ENCODE data around the gene ATP5F1A. TPM values are rescaled to one million over a fixed set of nuclear protein-coding genes. Genes with fewer than 3 reads are reported as not detected.
"Not testable (repeated sequence)": the region's sequence is repeated elsewhere in the genome, so short reads cannot be mapped to it uniquely, and the experiment has no call there.

The ATP5F1A gene
- total RNA-seq, 3 donors from 2014 or later = 357 to 408 (median 391) TPM

DNA sequence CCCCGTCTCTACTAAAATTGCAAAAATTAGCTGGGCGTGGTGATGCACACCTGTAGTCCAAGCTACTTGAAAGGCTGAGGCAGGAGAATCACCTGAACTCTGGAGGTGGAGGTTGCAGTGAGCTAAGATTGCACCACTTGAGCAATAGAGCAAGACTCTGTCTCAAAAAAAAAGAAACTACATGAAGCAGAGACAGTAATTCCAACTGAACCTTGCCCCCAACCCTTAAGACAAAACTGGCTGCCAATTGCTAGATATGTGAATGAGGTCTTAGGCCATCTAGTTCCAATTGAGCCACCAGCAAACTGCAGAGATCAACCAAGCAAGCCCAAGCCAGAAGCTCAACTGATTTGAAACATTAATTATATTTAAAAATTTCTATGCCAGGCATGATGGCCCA lies 32.0 kb upstream of the ATP5F1A start:
- H3K36me3 ChIP-seq = no peaks in the 10 kb centered on the region

GRCh38 chr18:46126625-46127024 lies 28.5 kb upstream of the ATP5F1A start:
- DNase-seq (ENCODE audit: low spot score in 2 of 2); intact Hi-C loops (cut with DNase I; ENCODE audit: low total_unique reads); H3K36me3 ChIP-seq; H3K4me3 ChIP-seq; H3K4me1 ChIP-seq; H3K9me3 ChIP-seq; H3K27me3 ChIP-seq; H3K27ac ChIP-seq: not testable (repeated sequence)

More for the DNA sequence above, 32.0 kb upstream of the ATP5F1A start:
- no peaks in the 10 kb centered on the region for H3K4me1 ChIP-seq
- intact Hi-C loops (cut with DNase I; ENCODE audit: low total_unique reads) = no loop called here
- no peaks in the 10 kb centered on the region for H3K27me3 ChIP-seq
- TF ChIP-seq POLR2A (IDR thresholded peaks at IDR 0.05) = no peak
- no peak for TF ChIP-seq POLR2AphosphoS5 (IDR thresholded peaks at IDR 0.05)
- no peak for TF ChIP-seq CTCF (IDR thresholded peaks at IDR 0.05)
- H3K9me3 ChIP-seq = no peaks in the 10 kb centered on the region
- H3K27ac ChIP-seq = no peak overlapping the region
- DNase-seq (ENCODE audit: low spot score in 2 of 2) = no peak
- no peak overlapping the region for H3K4me3 ChIP-seq

GRCh38 chr18:46113751-46114150 lies 15.7 kb upstream of the ATP5F1A start:
- no peaks in the 10 kb centered on the region for H3K36me3 ChIP-seq

GRCh38 chr18:46110406-46110805 lies 12.3 kb upstream of the ATP5F1A start:
- no peak for DNase-seq (ENCODE audit: low spot score in 2 of 2)

More at GRCh38 chr18:46113751-46114150, 15.7 kb upstream of the ATP5F1A start:
- no peaks in the 10 kb centered on the region for H3K27me3 ChIP-seq
- TF ChIP-seq CTCF (IDR thresholded peaks at IDR 0.05) (no peak), POLR2AphosphoS5 (IDR thresholded peaks at IDR 0.05) (no peak)
- no peak overlapping the region for H3K4me3 ChIP-seq
- no peaks in the 10 kb centered on the region for H3K4me1 ChIP-seq
- intact Hi-C loops (cut with DNase I; ENCODE audit: low total_unique reads) = no loop called here
- H3K9me3 ChIP-seq = no peaks in the 10 kb centered on the region
- no peak for DNase-seq (ENCODE audit: low spot score in 2 of 2)
- H3K27ac ChIP-seq = no peak overlapping the region

DNA sequence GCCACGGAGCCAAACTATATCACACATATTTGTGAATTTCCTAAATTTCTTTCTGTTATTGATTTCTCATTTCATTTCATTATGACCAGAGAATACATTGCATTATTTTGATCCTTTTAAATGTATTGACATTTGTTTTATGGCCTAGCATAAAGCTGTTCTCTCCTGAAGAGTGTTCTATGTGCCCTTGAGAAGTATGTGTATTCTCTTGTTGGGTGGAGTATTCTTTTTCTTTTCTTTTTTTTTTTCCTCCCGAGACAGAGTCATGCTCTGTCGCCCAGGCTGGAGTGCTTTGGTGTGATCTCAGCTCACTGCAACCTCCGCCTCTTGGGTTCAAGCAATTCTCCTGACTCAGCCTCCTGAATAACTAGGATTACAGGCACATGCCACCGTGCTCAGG lies 11.3 kb upstream of the ATP5F1A start:
- no peak overlapping the region for H3K27ac ChIP-seq
- TF ChIP-seq POLR2A (IDR thresholded peaks at IDR 0.05) (no peak), POLR2AphosphoS5 (IDR thresholded peaks at IDR 0.05) (no peak), CTCF (IDR thresholded peaks at IDR 0.05) (no peak)
- no peak for DNase-seq (ENCODE audit: low spot score in 2 of 2)
- H3K4me3 ChIP-seq = no peak overlapping the region
- H3K27me3 ChIP-seq = no peaks in the 10 kb centered on the region
- no peaks in the 10 kb centered on the region for H3K4me1 ChIP-seq
- H3K9me3 ChIP-seq = no peaks in the 10 kb centered on the region
- intact Hi-C loops (cut with DNase I; ENCODE audit: low total_unique reads) = no loop called here
- H3K36me3 ChIP-seq = no peaks in the 10 kb centered on the region

More at GRCh38 chr18:46110406-46110805, 12.3 kb upstream of the ATP5F1A start:
- no peaks in the 10 kb centered on the region for H3K36me3 ChIP-seq
- intact Hi-C loops (cut with DNase I; ENCODE audit: low total_unique reads) = no loop called here
- no peak overlapping the region for H3K4me3 ChIP-seq
- no peak for TF ChIP-seq CTCF (IDR thresholded peaks at IDR 0.05)
- no peak overlapping the region for H3K27ac ChIP-seq
- H3K9me3 ChIP-seq = no peaks in the 10 kb centered on the region
- no peaks in the 10 kb centered on the region for H3K4me1 ChIP-seq
- H3K27me3 ChIP-seq = no peaks in the 10 kb centered on the region

All from breast epithelium (tissue), 4 donors.